Sigmoid colon (tissue), 4 donors: ENCODE results near the gene AGFG1.

Source experiments
- CTCF ChIP-seq, 4 experiments: fragments of 450-650 bp in 3 of 4; fragments of 200-600 bp in 1 of 4; IDR thresholded peaks; one replicate each; pipeline ENCODE4 v1.5.1; 2016 to 2019; ENCODE audit warnings: antibody characterized with exemption in 4 of 4, mild to moderate bottlenecking in 3 of 4, moderate library complexity in 2 of 4
- EP300 ChIP-seq, 4 donors: sonication (generic); formaldehyde crosslinking; IDR thresholded peaks; one replicate each; pipeline ENCODE4 v1.6.1; 2017; ENCODE audit warnings: antibody characterized with exemption in 4 of 4
- POLR2A ChIP-seq, 2 donors: fragments of 450-650 bp; IDR thresholded peaks; one replicate each; pipeline ENCODE4 v1.6.1; 2016; ENCODE audit warnings: antibody characterized with exemption in 2 of 2, mild to moderate bottlenecking in 2 of 2, moderate library complexity in 2 of 2
- POLR2AphosphoS5 ChIP-seq, 4 donors: sonication (generic); formaldehyde crosslinking; IDR thresholded peaks; one replicate each; pipeline ENCODE4 v1.6.1; 2017; ENCODE audit warnings: antibody characterized with exemption in 4 of 4

DNA sequence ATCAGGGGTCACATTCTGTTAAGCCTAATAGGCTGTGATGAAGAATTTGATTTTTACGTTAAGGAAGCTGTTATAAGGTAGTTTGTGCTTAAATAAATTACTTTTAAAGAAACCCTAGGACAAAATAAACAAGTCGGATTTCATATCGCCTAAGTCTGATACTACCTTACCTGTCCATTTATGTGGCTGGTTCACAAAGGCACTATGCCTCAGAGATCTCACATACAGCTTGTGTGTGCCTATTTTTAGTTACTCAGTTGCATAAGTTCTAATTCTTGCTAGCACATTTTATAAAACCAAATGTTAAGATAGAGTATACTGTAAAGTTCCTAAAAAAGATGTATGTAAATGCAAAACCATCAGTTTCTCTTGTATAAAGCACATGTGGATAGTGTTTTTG is 40.0 kb downstream of the AGFG1 start:
- TF ChIP-seq CTCF (IDR thresholded peaks at IDR 0.05) (no peak), POLR2A (IDR thresholded peaks at IDR 0.05) (no peak), EP300 (IDR thresholded peaks at IDR 0.05) (no peak), POLR2AphosphoS5 (IDR thresholded peaks at IDR 0.05) (no peak)
